Activated CD4-positive, alpha-beta T cell treated with anti-CD3 and anti-CD28 coated beads, Interleukin-2, amount 50 U/mL, for 24 hours (primary cell): Measurements from ENCODE around the gene EYA4.

Experiments used
- DNase-seq, 2 donors: peaks; one replicate each; pipeline ENCODE4 v3.0.0-alpha.2; 2020; ENCODE audit warnings: low read depth in 1 of 2, low spot score in 1 of 2

The EYA4 gene, protein sequence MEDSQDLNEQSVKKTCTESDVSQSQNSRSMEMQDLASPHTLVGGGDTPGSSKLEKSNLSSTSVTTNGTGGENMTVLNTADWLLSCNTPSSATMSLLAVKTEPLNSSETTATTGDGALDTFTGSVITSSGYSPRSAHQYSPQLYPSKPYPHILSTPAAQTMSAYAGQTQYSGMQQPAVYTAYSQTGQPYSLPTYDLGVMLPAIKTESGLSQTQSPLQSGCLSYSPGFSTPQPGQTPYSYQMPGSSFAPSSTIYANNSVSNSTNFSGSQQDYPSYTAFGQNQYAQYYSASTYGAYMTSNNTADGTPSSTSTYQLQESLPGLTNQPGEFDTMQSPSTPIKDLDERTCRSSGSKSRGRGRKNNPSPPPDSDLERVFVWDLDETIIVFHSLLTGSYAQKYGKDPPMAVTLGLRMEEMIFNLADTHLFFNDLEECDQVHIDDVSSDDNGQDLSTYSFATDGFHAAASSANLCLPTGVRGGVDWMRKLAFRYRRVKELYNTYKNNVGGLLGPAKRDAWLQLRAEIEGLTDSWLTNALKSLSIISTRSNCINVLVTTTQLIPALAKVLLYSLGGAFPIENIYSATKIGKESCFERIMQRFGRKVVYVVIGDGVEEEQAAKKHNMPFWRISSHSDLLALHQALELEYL

GRCh38 chr6:133241086-133241900, at the start of gene EYA4:
EYA4 (plus strand) TSS chr6:133241357; CDS start chr6:133274781, 33,424 bp downstream.
- DNase-seq: no peak

DNA sequence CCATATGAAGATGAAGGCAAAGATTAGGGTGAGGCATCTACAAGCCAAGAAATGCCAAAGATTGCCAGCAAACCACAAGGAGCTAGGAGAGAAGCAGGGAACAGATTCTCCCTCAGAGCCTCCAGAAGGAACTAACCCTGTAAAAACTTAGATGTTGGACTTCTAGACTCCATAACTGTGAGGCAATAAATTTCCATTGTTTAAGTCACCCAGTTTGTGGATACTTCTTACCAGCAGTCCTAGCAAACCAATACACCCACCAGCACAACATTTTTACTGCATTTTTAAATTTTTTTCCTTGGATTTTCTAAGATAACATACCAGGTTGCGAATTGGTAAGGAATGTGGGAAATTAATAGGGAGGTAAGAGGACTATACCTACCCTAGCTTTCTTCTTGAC, 47.8 kb upstream of the EYA4 start:
- DNase-seq: no peak

GRCh38 chr6:133198725-133199124, 42.4 kb upstream of the EYA4 start:
- no peak for DNase-seq

- no peak for DNase-seq
Measured at GRCh38 chr6:133201231-133201630, 39.9 kb upstream of the EYA4 start.

GRCh38 chr6:133202610-133203343, 38.4 kb upstream of the EYA4 start:
- no peak for DNase-seq

DNA sequence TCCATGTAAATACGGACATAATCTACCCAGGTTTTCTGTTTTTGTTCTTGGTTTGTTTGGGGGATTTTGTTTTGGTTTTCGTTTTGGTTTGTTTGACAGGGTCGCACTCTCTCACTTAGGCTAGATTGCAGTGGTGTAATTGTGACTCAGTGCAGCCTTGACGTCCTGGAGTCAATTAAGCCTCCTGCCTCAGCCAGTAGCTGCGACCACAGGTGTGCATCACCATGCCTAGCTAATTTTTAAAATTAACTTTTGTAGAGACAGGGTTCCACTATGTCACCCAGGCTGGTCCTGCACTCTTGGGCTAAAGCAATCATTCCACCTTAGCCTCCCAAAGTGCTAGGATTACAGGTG, 37.8 kb upstream of the EYA4 start:
- DNase-seq: no peak

DNA sequence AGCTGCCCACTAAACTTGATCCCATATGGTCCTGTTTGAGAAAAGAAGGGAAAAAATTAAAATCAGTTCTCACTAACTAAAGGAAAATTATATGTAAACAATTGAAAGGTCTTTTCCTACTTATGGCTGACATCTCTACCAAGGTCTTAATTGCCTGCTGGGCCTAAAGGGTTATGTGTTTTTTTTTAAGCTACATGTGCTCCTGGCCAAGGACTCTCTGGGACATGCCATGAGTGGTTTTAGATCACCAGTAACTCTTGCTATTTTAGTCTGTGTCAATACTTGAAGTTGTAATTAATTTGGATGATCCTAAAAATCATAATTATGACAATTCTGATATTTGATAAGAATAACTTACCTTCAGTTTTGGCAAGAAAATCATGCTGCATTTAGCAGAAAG, 35.9 kb upstream of the EYA4 start:
- no peak for DNase-seq

DNA sequence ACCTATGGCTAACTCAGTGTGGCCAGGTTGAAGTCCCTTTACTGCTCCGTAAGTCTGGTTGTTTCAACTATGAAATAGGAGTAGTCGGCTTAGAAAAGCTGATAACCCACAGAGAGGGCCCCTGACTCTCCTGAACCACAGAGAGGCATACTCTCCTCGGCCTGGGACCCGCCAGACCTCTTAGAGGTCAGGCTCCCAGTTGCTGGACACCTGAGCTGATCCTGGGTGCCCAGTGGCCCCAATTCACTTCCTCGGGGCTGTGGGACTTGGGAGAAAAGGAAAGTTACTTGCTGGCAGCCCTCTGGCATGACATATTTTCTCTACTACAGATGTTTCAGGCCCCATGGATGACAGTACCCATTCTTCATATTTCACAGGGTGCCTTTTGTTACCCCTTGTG, 34.2 kb upstream of the EYA4 start:
- DNase-seq: no peak

GRCh38 chr6:133207754-133208153, 33.4 kb upstream of the EYA4 start:
- DNase-seq: no peak

DNA sequence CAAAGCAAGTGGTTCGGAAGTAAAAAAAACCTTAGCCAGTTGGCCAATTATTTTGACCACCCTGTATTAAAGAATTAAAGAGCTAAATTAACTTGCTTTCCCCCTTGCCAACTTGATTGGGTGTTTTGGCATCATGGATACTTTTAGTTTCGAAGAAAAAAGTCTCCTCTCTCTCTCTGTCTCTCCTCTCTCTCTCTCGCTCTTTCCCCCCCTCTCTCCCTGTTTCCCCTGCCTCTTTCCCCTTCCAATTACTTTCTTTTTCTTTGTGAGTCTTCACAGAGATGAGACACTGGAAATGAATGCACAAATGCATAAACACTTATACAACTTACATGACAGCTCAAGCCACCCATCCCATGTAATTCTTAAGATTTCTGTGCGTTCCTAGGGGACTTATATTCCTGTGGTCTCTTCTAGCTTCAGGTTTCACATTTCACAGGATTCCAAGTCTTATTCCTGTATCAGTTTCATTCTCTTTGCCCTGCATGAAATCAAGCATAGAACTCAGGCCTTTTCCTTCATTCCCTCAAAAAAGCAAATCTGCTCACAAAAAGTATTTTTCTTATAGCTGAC, 32.9 kb upstream of the EYA4 start:
- no peak for DNase-seq

DNA sequence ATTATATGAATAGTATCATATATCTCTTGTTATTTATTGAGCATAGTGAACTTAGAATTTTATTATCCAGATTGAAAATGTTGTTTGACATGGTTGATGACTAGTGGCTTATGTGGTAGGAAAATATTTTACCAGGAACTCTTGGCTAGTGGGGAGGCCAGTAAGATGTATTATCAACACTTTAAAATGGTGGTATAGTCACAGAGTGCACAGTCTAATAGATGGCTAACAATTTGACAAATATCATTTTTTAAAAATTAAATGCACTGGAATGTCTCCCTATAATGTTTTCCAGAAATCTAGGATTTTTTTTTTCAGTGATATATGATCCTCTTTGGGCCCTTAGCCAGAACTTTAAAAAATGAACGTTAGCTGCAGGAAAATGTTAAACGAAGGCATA, 26.9 kb upstream of the EYA4 start:
- DNase-seq: no peak

DNA sequence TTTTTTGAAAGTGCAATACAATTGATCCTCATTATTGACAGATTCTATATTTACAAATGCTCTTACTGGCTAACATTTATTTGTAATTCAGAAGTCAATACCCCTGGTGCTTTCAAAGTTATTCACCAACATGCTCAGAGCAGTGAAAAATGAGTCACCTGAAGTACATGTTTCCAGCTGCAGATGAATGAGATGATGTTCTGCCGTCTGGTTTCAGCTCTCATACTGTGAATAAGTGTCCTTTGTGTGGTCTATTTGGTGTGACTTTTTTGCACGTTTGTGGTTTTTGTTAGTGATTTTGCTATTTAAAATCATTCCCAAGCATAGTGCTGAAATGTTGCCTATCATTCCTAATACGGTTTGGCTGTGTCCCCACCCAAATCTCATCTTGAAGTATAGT, 22.3 kb upstream of the EYA4 start:
- no peak for DNase-seq

DNA sequence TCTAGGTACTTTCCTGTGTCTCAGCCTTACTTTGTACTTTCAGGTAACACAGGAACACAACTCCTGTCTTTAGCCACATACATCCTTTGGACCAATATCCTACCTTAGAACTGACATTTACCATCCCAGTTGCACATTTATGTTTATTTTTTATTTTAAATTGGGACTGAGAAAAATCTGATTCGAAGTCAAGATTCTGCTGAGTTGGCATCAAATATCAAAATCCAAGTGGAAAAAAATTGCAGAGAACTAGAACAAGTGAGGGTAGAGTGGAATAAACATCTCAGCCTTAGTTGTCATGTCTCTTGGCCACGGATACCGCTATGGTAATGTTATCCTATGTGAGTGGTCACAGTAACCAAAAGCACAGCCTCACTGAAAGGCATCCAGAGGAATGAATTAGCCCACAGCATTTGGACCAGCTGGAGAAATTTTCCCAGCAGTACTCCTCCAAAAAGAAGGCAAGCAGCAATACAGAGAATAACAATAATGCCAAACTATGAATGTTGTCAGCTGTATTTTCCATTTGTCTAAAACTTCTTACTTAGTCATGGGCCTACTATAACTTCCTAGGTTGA, 17.6 kb upstream of the EYA4 start:
- DNase-seq: no peak

DNA sequence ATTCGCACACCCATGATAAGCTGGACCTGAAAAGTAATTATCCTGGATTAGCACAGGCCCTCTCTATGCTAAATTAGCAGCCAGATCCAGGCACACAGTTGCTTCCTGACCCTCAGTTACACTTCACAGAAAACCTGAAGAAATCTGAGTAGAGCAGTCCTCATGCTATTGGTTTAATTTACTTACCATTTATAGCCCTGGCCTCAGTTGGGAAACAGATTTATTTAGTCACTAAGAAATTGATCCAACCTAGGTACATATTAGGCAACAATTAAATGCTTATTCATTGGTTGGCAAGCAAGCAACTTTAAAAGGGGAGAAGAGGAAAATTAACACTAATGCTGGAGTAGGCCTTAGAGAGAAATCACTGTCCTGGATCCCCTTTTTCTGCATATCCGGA, 15.6 kb upstream of the EYA4 start:
- no peak for DNase-seq

GRCh38 chr6:133227344-133227743, 13.8 kb upstream of the EYA4 start:
- no peak for DNase-seq

DNA sequence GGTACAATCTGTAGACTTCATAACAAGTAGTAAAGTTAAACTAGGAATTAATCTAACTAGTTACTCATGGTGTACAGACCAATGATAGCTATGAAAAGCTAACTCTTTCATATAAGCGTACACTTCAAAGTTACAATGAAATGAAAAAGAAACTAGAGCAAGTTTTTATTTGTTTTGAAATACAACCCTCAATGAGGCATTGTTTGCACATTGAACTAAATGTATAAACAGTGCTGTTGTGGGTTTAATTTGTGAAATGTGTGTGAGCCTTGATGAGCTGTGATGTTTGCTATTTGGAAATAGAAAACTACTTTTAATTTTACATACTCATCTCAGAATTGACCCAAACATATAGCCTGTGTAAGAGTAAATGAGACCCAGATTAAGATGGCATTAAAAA, 11.1 kb upstream of the EYA4 start:
- DNase-seq: no peak

DNA sequence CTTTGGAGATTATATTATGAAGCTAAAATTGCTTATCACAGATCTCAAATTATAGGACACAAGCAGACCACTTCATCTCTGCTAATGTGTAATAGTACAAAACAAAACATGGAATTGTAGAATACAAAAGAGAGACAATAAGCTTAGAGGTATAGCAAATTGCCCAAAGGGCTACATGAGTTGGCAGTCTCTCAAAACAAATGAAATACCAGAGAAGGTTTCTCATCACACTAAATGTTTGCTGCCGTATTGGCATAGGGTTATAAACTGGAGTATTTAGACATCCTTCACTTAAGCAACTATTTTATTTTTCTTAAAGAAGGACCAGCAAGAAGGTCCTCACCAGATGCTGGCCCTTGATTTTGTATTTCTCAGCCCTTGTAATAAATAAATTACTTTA, 5.9 kb upstream of the EYA4 start:
- no peak for DNase-seq

DNA sequence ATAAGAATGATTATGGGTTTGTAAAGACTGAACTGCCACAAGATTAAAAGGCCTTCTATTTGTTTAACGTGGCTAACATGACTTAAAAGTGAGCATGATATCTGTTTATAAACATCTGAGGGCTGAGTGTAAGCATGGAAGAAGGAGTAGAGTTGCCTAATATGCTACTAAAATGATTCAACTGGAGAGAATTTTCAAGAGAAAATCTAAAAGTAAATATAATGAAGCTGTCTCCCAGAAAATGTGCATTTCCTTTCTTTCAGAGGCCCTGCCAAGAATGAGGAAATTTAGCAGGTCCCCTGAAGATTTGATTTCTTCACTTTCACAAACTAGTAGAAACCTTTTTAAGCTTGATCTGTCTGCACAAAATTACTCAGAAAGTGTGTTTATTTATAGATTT, 4.2 kb upstream of the EYA4 start:
- DNase-seq: no peak

DNA sequence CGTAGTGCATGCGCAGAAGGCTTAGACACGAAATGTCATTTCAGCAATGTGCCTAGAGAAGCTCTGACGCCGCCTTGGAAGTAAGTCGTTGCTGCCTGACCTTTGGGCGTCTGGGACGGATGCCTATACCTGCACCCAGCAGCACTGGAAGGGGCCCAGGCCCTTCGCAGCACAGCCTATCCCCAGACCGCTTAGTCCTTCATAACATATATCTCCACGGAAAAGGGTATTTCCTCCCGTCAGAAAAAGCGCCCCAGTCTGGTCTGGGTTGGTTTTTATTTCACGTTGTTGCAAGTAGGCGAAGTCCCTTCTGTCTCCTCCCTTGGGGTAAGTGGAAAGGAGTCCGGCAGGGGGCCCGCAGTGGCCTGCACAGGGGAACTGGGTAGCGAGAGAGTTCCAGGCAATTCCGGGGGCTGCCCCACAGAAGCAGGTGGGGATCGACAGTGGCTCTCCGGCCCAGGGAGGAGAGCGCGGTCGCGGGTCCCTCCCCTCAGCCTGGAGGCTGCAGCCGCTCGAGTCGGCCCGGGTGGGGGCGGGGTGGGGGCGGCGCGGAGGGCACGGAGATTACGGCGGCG, 559 bp upstream of the EYA4 start:
- no peak for DNase-seq

DNA sequence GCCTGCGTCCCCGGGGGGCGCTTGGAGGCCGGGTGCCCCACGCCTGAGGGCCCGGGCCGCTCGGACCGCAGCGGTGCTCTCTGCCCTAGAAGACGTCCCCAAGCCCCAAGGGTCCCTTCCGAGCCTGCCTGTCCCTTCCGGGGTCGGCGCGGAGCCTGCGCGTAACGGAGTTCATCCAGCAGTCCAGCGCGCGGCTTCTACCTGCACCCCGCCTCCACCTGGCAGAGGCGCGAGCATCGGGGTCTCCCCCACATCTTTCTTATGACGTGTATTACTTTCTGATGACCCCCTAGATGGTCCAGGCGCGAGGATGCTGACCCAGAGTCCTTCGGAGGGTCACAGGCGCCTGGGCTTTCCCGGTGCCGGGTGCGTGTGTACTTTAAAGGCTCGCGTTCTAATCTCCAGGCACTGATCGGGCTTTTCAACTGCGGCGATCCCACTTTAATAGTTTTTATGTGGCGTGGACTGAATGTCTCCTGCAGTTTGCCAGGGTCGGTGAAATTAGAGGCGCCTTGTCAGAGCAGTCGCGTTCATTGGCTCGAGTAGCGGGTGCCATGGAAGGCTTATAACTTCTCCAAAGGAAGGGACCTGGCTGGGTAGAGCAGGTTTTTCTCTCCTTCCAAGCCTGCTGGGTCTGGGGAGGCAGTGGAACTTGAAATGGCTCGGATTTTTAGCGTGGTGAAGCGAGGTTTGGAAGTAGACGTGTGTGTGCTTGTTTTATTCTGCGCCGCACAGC, 912 bp downstream of the EYA4 start:
- no peak for DNase-seq
